ENCODE measurements around the gene JARID2. TPM values are rescaled to one million over a fixed set of nuclear protein-coding genes. Genes with fewer than 3 reads are reported as not detected.

Gene JARID2
- total RNA-seq, 1 experiment from 2014 or later: 0.56 TPM

GRCh38 chr6:15443119-15443830 is 197.4 kb downstream of the JARID2 start:
- Histone ChIP-seq H3K9me3 (no peaks in the 10 kb centered on the region), H3K4me3 (no peak overlapping the region), H3K36me3 (no peaks in the 10 kb centered on the region), H3K27me3 (no peaks in the 10 kb centered on the region)
- peak; percentile 30 for DNase-seq

- no peak for DNase-seq
- Histone ChIP-seq H3K27me3 (no peaks in the 10 kb centered on the region), H3K36me3 (no peaks in the 10 kb centered on the region), H3K4me3 (no peak overlapping the region), H3K9me3 (no peaks in the 10 kb centered on the region)
These were observed 198.3 kb downstream of the JARID2 start for GRCh38 chr6:15444081-15444731.

- Histone ChIP-seq H3K9me3 (no peaks in the 10 kb centered on the region), H3K4me3 (no peak overlapping the region)
- DNase-seq: no peak
These were observed 199.0 kb downstream of the JARID2 start for GRCh38 chr6:15444881-15445280.

GRCh38 chr6:15447546-15448267 is 201.8 kb downstream of the JARID2 start:
- Histone ChIP-seq H3K36me3 (no peaks in the 10 kb centered on the region), H3K27me3 (no peaks in the 10 kb centered on the region), H3K9me3 (no peaks in the 10 kb centered on the region), H3K4me3 (no peak overlapping the region)
- no peak for DNase-seq

More at GRCh38 chr6:15444881-15445280, 199.0 kb downstream of the JARID2 start:
- H3K27me3 ChIP-seq: no peaks in the 10 kb centered on the region
- H3K36me3 ChIP-seq: no peaks in the 10 kb centered on the region

- H3K9me3 ChIP-seq: no peaks in the 10 kb centered on the region
- H3K27me3 ChIP-seq: no peaks in the 10 kb centered on the region
- no peaks in the 10 kb centered on the region for H3K36me3 ChIP-seq
- no peak overlapping the region for H3K4me3 ChIP-seq
- no peak for DNase-seq
These were observed 203.1 kb downstream of the JARID2 start for GRCh38 chr6:15449011-15449410.

GRCh38 chr6:15451738-15452137 is 205.9 kb downstream of the JARID2 start:
- no peaks in the 10 kb centered on the region for H3K36me3 ChIP-seq
- DNase-seq: no peak
- no peak overlapping the region for H3K4me3 ChIP-seq
- H3K9me3 ChIP-seq: no peaks in the 10 kb centered on the region
- H3K27me3 ChIP-seq: no peaks in the 10 kb centered on the region

- H3K9me3 ChIP-seq: no peaks in the 10 kb centered on the region
- no peak for DNase-seq
- no peak overlapping the region for H3K4me3 ChIP-seq
- H3K27me3 ChIP-seq: no peaks in the 10 kb centered on the region
- no peaks in the 10 kb centered on the region for H3K36me3 ChIP-seq
These were observed 206.5 kb downstream of the JARID2 start for GRCh38 chr6:15452182-15452941.

GRCh38 chr6:15453186-15453585 is 207.3 kb downstream of the JARID2 start:
- Histone ChIP-seq H3K27me3 (no peaks in the 10 kb centered on the region), H3K9me3 (no peaks in the 10 kb centered on the region), H3K4me3 (no peak overlapping the region), H3K36me3 (no peaks in the 10 kb centered on the region)
- no peak for DNase-seq

GRCh38 chr6:15453622-15454021 is 207.8 kb downstream of the JARID2 start:
- H3K27me3 ChIP-seq: no peaks in the 10 kb centered on the region
- H3K36me3 ChIP-seq: no peaks in the 10 kb centered on the region
- no peak overlapping the region for H3K4me3 ChIP-seq
- DNase-seq: no peak
- H3K9me3 ChIP-seq: no peaks in the 10 kb centered on the region

GRCh38 chr6:15456422-15456821 is 210.6 kb downstream of the JARID2 start:
- Histone ChIP-seq H3K4me3 (no peak overlapping the region), H3K27me3 (no peaks in the 10 kb centered on the region), H3K36me3 (no peaks in the 10 kb centered on the region), H3K9me3 (no peaks in the 10 kb centered on the region)
- no peak for DNase-seq

- no peaks in the 10 kb centered on the region for H3K36me3 ChIP-seq
- H3K4me3 ChIP-seq: no peak overlapping the region
- no peaks in the 10 kb centered on the region for H3K9me3 ChIP-seq
- DNase-seq: no peak
- H3K27me3 ChIP-seq: no peaks in the 10 kb centered on the region
These were observed 211.3 kb downstream of the JARID2 start for GRCh38 chr6:15457121-15457650.

- no peaks in the 10 kb centered on the region for H3K36me3 ChIP-seq
- DNase-seq: no peak
- H3K27me3 ChIP-seq: no peaks in the 10 kb centered on the region
- H3K9me3 ChIP-seq: no peaks in the 10 kb centered on the region
- H3K4me3 ChIP-seq: no peak overlapping the region
These were observed 212.2 kb downstream of the JARID2 start for GRCh38 chr6:15458021-15458459.

GRCh38 chr6:15460110-15460727 is 214.3 kb downstream of the JARID2 start:
- H3K27me3 ChIP-seq: no peaks in the 10 kb centered on the region
- DNase-seq: peak; percentile 23
- no peaks in the 10 kb centered on the region for H3K36me3 ChIP-seq
- H3K9me3 ChIP-seq: no peaks in the 10 kb centered on the region
- H3K4me3 ChIP-seq: no peak overlapping the region

GRCh38 chr6:15461127-15461944 is 215.5 kb downstream of the JARID2 start:
- no peaks in the 10 kb centered on the region for H3K27me3 ChIP-seq
- no peak for DNase-seq

GRCh38 chr6:15462256-15462655 is 216.4 kb downstream of the JARID2 start:
- H3K36me3 ChIP-seq: no peaks in the 10 kb centered on the region
- H3K4me3 ChIP-seq: no peak overlapping the region
- no peak for DNase-seq
- no peaks in the 10 kb centered on the region for H3K9me3 ChIP-seq
- no peaks in the 10 kb centered on the region for H3K27me3 ChIP-seq

More at GRCh38 chr6:15461127-15461944, 215.5 kb downstream of the JARID2 start:
- Histone ChIP-seq H3K4me3 (no peak overlapping the region), H3K9me3 (no peaks in the 10 kb centered on the region), H3K36me3 (no peaks in the 10 kb centered on the region)

All from MG63 (cell line).